Measurements from ENCODE around the gene YIF1A. TPM values are rescaled to one million over a fixed set of nuclear protein-coding genes. Genes with fewer than 3 reads are reported as not detected.

The YIF1A gene
- polyA plus RNA-seq, 1 donor (not counting 4 experiments of a cell fraction or from before 2014, with no cell fraction given), result 80.3 TPM

DNA sequence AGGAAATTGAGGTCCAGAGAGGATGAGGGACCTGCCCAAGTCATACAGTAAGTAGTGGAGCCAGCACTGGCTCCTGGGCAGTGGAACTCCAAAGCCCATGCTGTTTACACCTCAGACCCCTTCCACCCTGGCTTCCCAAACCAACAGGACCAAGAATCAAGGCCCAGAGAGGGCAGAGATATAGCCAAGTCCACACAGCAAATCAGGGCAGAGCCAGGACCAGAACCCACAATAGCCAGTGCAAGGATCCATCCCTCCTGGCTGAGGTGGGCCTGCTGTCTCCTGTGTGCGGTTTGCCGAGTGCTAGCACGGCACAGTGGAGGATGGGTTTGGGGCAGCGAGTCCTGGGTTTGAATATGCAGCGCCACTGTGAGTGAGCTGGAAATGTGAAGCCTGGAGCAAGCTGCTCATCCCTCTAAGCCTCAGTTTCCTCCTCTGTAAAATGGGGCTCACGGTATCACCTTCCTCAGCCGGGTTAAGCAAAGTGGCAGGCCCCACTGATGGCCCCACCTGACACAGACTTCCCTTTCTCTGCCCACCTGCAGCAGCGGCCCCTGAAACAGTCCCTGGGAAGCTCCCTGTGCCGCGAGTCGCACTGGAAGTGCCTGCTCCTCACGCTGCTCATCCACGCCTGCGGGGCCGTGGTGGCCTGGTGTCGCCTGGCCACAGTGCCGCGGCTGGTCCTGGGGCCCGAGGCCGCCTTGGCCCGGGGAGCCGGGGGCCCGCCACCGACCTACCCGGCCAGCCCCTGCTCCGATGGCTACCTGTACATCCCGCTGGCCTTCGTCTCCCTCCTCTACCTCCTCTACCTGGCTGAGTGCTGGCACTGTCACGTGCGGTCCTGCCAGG lies 5.1 kb upstream of the YIF1A start:
- H3K36me3 ChIP-seq (ENCODE audit: control insufficient read depth in 2 of 2, extremely low read depth in 1 of 2, insufficient read depth in 2 of 2, low read length in 2 of 2), result no peaks in the 10 kb centered on the region
- FAIRE-seq, result no peak

DNA sequence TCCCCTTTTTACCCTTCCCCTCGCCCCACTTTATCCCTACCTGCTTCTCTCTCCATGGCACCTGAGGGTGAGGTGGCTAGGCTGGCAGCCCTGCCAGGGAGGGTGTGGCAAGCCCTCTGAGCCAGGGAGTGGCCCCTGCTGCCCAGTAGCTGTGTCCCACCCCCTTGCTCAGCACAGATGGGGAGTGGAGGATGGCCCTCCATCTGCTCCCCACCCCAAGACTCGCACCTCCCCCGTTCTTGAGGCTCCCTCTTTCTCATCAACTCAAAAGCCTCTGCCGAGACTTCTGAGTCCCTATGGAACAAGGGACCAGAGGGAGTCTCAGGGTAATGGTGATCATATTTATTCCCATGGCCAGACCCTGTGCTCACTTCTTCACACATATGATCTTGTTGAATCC lies 4.4 kb upstream of the YIF1A start:
- H3K9ac ChIP-seq (ENCODE audit: control insufficient read depth, extremely low read depth, insufficient read depth, low read length), result no peak overlapping the region
- TF ChIP-seq EZH2 (IDR thresholded peaks at IDR 0.05; ENCODE audit: low read length), result no peak
- TF ChIP-seq, protein P1, sequence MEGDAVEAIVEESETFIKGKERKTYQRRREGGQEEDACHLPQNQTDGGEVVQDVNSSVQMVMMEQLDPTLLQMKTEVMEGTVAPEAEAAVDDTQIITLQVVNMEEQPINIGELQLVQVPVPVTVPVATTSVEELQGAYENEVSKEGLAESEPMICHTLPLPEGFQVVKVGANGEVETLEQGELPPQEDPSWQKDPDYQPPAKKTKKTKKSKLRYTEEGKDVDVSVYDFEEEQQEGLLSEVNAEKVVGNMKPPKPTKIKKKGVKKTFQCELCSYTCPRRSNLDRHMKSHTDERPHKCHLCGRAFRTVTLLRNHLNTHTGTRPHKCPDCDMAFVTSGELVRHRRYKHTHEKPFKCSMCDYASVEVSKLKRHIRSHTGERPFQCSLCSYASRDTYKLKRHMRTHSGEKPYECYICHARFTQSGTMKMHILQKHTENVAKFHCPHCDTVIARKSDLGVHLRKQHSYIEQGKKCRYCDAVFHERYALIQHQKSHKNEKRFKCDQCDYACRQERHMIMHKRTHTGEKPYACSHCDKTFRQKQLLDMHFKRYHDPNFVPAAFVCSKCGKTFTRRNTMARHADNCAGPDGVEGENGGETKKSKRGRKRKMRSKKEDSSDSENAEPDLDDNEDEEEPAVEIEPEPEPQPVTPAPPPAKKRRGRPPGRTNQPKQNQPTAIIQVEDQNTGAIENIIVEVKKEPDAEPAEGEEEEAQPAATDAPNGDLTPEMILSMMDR (optimal IDR thresholded peaks at IDR 0.05 in 1 of 3, IDR thresholded peaks at IDR 0.05 in 1 of 3, conservative IDR thresholded peaks at IDR 0.05 in 1 of 3; ENCODE audit: extremely low read depth in 1 of 3, insufficient read depth in 2 of 3, low read length in 3 of 3), result no peak
- no peak overlapping the region for H2AFZ ChIP-seq (ENCODE audit: control insufficient read depth, low read length)
- no peak overlapping the region for H3K4me3 ChIP-seq (ENCODE audit: control insufficient read depth in 2 of 3, extremely low read depth in 1 of 3, insufficient read depth in 2 of 3, low read depth in 1 of 3, low read length in 3 of 3)
- H3K27me3 ChIP-seq (ENCODE audit: control insufficient read depth, extremely low read depth, insufficient read depth, low read length), result peaks cover 29% of the 10 kb centered on the region
- no peak overlapping the region for H3K27ac ChIP-seq (ENCODE audit: control insufficient read depth, insufficient read depth, low read length)
- no peaks in the 10 kb centered on the region for H3K9me1 ChIP-seq (ENCODE audit: control insufficient read depth, extremely low read depth, insufficient read depth, low read length)
- H3K9me3 ChIP-seq (ENCODE audit: control insufficient read depth, low read depth, low read length), result no peaks in the 10 kb centered on the region
- no peak overlapping the region for H3K4me2 ChIP-seq (ENCODE audit: control insufficient read depth, extremely low read depth, insufficient read depth, low read depth, low read length)
- FAIRE-seq (no peak), DNase-seq (ENCODE audit: low read depth, low spot score) (no peak)
- H3K79me2 ChIP-seq (ENCODE audit: control insufficient read depth, insufficient read depth, low read length), result peaks cover 4% of the 10 kb centered on the region
- dilution Hi-C loops (cut with MboI; ENCODE audit: extremely low pct_ligation_motif_present, low sequenced_read_pairs), result no loop called here
- peaks cover 7% of the 10 kb centered on the region for H3K4me1 ChIP-seq (ENCODE audit: control insufficient read depth, extremely low read depth, insufficient read depth, low read length)
- H3K36me3 ChIP-seq (ENCODE audit: control insufficient read depth in 2 of 2, extremely low read depth in 1 of 2, insufficient read depth in 2 of 2, low read length in 2 of 2), result no peaks in the 10 kb centered on the region
- no peaks in the 10 kb centered on the region for H4K20me1 ChIP-seq (ENCODE audit: control insufficient read depth, extremely low read depth, insufficient read depth, low read length)

More for the DNA sequence above, 5.1 kb upstream of the YIF1A start:
- no peaks in the 10 kb centered on the region for H3K9me3 ChIP-seq (ENCODE audit: control insufficient read depth, low read depth, low read length)
- no peak overlapping the region for H3K4me2 ChIP-seq (ENCODE audit: control insufficient read depth, extremely low read depth, insufficient read depth, low read depth, low read length)
- TF ChIP-seq, protein P1 (optimal IDR thresholded peaks at IDR 0.05 in 1 of 3, IDR thresholded peaks at IDR 0.05 in 1 of 3, conservative IDR thresholded peaks at IDR 0.05 in 1 of 3; ENCODE audit: extremely low read depth in 1 of 3, insufficient read depth in 2 of 3, low read length in 3 of 3), result no peak
- no peak for TF ChIP-seq EZH2 (IDR thresholded peaks at IDR 0.05; ENCODE audit: low read length)
- dilution Hi-C loops (cut with MboI; ENCODE audit: extremely low pct_ligation_motif_present, low sequenced_read_pairs), result no loop called here
- no peak for DNase-seq (ENCODE audit: low read depth, low spot score)
- H4K20me1 ChIP-seq (ENCODE audit: control insufficient read depth, extremely low read depth, insufficient read depth, low read length), result no peaks in the 10 kb centered on the region
- no peaks in the 10 kb centered on the region for H3K9me1 ChIP-seq (ENCODE audit: control insufficient read depth, extremely low read depth, insufficient read depth, low read length)
- peaks cover 7% of the 10 kb centered on the region for H3K4me1 ChIP-seq (ENCODE audit: control insufficient read depth, extremely low read depth, insufficient read depth, low read length)
- H3K79me2 ChIP-seq (ENCODE audit: control insufficient read depth, insufficient read depth, low read length), result no peaks in the 10 kb centered on the region
- H2AFZ ChIP-seq (ENCODE audit: control insufficient read depth, low read length), result no peak overlapping the region
- no peak overlapping the region for H3K27ac ChIP-seq (ENCODE audit: control insufficient read depth, insufficient read depth, low read length)
- H3K4me3 ChIP-seq (ENCODE audit: control insufficient read depth in 2 of 3, extremely low read depth in 1 of 3, insufficient read depth in 2 of 3, low read depth in 1 of 3, low read length in 3 of 3), result no peak overlapping the region
- peaks cover 29% of the 10 kb centered on the region for H3K27me3 ChIP-seq (ENCODE audit: control insufficient read depth, extremely low read depth, insufficient read depth, low read length)
- no peak overlapping the region for H3K9ac ChIP-seq (ENCODE audit: control insufficient read depth, extremely low read depth, insufficient read depth, low read length)
